ENCODE results near the gene TMEM132C.

- TF ChIP-seq CTCF (IDR thresholded peaks at IDR 0.05), result no peak
- TF ChIP-seq POLR2A (IDR thresholded peaks at IDR 0.05), result no peak
- no peak for TF ChIP-seq EP300 (IDR thresholded peaks at IDR 0.05)
Measured at GRCh38 chr12:128753438-128753837, 486.5 kb downstream of the TMEM132C start.

Data from sigmoid colon (tissue), 4 donors.